Measurements from ENCODE around the gene THEM5.
A peak's percentile ranks its signal among the peaks of the same experiment; 100 is the strongest.

THEM5 gene

DNA sequence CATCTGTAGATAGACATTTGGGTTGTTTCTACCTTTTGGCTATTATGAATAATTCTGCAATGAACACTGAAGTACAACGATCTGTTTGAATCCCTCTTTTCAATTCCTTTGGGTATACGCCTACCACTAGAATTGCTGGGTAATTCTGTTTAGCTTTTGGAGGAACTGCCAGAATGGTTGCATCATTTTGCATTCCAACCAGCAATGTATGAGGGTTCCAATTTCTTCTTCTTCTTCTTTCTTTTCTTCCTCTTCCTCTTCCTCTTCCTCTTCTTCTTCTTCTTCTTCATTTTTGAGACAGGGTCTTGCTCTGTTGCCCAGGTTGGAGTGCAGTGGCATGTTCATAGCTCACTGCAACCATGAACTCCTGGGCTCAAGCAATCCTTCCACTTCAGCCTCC lies 13.8 kb upstream of the THEM5 start:
- H3K9me2 ChIP-seq (replicated peaks; ENCODE audit: insufficient read depth, low read length) = no peaks in the 10 kb centered on the region
- H3K9ac ChIP-seq (ENCODE audit: low read length) = no peak overlapping the region
- H3K9me3 ChIP-seq (replicated peaks; ENCODE audit: insufficient read depth, low read length) = no peaks in the 10 kb centered on the region
- no peaks in the 10 kb centered on the region for H4K20me1 ChIP-seq (ENCODE audit: insufficient read depth, low read length)
- TF ChIP-seq, protein P1, sequence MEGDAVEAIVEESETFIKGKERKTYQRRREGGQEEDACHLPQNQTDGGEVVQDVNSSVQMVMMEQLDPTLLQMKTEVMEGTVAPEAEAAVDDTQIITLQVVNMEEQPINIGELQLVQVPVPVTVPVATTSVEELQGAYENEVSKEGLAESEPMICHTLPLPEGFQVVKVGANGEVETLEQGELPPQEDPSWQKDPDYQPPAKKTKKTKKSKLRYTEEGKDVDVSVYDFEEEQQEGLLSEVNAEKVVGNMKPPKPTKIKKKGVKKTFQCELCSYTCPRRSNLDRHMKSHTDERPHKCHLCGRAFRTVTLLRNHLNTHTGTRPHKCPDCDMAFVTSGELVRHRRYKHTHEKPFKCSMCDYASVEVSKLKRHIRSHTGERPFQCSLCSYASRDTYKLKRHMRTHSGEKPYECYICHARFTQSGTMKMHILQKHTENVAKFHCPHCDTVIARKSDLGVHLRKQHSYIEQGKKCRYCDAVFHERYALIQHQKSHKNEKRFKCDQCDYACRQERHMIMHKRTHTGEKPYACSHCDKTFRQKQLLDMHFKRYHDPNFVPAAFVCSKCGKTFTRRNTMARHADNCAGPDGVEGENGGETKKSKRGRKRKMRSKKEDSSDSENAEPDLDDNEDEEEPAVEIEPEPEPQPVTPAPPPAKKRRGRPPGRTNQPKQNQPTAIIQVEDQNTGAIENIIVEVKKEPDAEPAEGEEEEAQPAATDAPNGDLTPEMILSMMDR (IDR thresholded peaks at IDR 0.05; ENCODE audit: low read length) = no peak
- TF ChIP-seq EZH2phosphoT487 (IDR thresholded peaks at IDR 0.05; ENCODE audit: low read length) = no peak
- no peak for TF ChIP-seq EZH2 (optimal IDR thresholded peaks at IDR 0.05; ENCODE audit: low read depth, low read length)
- no peak overlapping the region for H3K4me2 ChIP-seq (ENCODE audit: low read depth, low read length)
- H3K27me3 ChIP-seq (replicated peaks; ENCODE audit: insufficient read depth, low read length) = no peaks in the 10 kb centered on the region
- H3K4me3 ChIP-seq (ENCODE audit: low read length) = no peak overlapping the region
- DNase-seq = no peak
- no peaks in the 10 kb centered on the region for H3F3A ChIP-seq (ENCODE audit: insufficient read depth, low read length)
- H3K27ac ChIP-seq (ENCODE audit: low read length) = no peak overlapping the region
- H3K79me2 ChIP-seq (ENCODE audit: low read length) = no peaks in the 10 kb centered on the region
- peaks cover 10% of the 10 kb centered on the region for H3K4me1 ChIP-seq (ENCODE audit: low read length)
- no peaks in the 10 kb centered on the region for H3K36me3 ChIP-seq (replicated peaks; ENCODE audit: insufficient read depth, low read length)
- no peak overlapping the region for H2AFZ ChIP-seq (ENCODE audit: low read length)

DNA sequence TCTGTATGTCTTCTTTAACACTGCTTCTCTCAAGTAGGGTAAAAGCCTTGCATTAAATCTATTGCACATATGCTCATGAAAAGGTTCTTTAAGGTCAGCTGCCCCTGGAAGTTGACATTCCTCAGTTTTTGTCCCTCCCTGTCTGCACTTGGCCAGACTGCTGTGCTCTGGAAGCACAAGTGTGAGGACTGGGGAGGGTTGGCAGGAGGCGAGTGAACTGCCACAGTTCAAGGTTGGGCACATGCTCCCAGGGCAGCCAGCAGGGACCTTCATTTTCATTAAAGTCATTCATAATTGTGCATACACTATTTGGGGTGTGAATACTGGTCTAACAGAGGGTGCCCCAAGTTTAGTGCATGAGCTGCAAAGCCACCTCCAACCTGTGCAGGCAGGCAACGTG lies 10.9 kb upstream of the THEM5 start:
- H3K27ac ChIP-seq (ENCODE audit: low read length) = no peak overlapping the region
- no peak overlapping the region for H3K9ac ChIP-seq (ENCODE audit: low read length)
- peaks cover 11% of the 10 kb centered on the region for H3K4me1 ChIP-seq (ENCODE audit: low read length)
- H3K27me3 ChIP-seq (replicated peaks; ENCODE audit: insufficient read depth, low read length) = no peaks in the 10 kb centered on the region
- no peak overlapping the region for H2AFZ ChIP-seq (ENCODE audit: low read length)
- TF ChIP-seq EZH2phosphoT487 (IDR thresholded peaks at IDR 0.05; ENCODE audit: low read length) (no peak), EZH2 (optimal IDR thresholded peaks at IDR 0.05; ENCODE audit: low read depth, low read length) (no peak)
- TF ChIP-seq, protein P1 (IDR thresholded peaks at IDR 0.05; ENCODE audit: low read length) = no peak
- H3K4me3 ChIP-seq (ENCODE audit: low read length) = no peak overlapping the region
- H3K79me2 ChIP-seq (ENCODE audit: low read length) = no peaks in the 10 kb centered on the region
- H3K9me3 ChIP-seq (replicated peaks; ENCODE audit: insufficient read depth, low read length) = no peaks in the 10 kb centered on the region
- H3K9me2 ChIP-seq (replicated peaks; ENCODE audit: insufficient read depth, low read length) = no peaks in the 10 kb centered on the region
- no peak overlapping the region for H3K4me2 ChIP-seq (ENCODE audit: low read depth, low read length)
- no peak for DNase-seq
- H3F3A ChIP-seq (ENCODE audit: insufficient read depth, low read length) = no peaks in the 10 kb centered on the region
- H4K20me1 ChIP-seq (ENCODE audit: insufficient read depth, low read length) = no peaks in the 10 kb centered on the region
- no peaks in the 10 kb centered on the region for H3K36me3 ChIP-seq (replicated peaks; ENCODE audit: insufficient read depth, low read length)

DNA sequence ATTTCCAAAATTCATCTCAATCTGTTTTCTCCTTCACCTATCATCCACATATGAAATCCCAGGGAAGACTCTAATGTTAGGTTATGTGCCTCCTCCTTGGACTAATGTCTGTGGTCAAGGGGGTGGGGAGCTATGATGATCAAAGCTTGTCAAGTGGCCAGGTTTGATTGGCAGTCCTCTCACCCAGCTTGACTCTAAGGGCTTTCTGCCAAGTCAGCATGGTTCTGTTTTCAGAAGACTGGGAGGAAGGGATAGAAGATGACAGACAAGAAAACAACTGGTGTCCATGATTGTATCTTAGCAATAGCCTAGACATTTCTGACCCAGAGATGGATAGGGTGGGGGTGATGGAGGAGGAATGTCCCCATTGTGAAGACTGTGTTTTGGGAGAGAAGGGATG lies 9.1 kb upstream of the THEM5 start:
- H3F3A ChIP-seq (ENCODE audit: insufficient read depth, low read length) = no peaks in the 10 kb centered on the region
- H3K4me1 ChIP-seq (ENCODE audit: low read length) = peaks cover 11% of the 10 kb centered on the region
- H3K36me3 ChIP-seq (replicated peaks; ENCODE audit: insufficient read depth, low read length) = no peaks in the 10 kb centered on the region
- peak overlapping the region; percentile 50 for H2AFZ ChIP-seq (ENCODE audit: low read length)
- H3K4me3 ChIP-seq (ENCODE audit: low read length) = no peak overlapping the region
- H4K20me1 ChIP-seq (ENCODE audit: insufficient read depth, low read length) = no peaks in the 10 kb centered on the region
- TF ChIP-seq EZH2 (optimal IDR thresholded peaks at IDR 0.05; ENCODE audit: low read depth, low read length) (no peak), EZH2phosphoT487 (IDR thresholded peaks at IDR 0.05; ENCODE audit: low read length) (no peak)
- TF ChIP-seq, protein P1 (IDR thresholded peaks at IDR 0.05; ENCODE audit: low read length) = no peak
- no peaks in the 10 kb centered on the region for H3K9me3 ChIP-seq (replicated peaks; ENCODE audit: insufficient read depth, low read length)
- no peak overlapping the region for H3K9ac ChIP-seq (ENCODE audit: low read length)
- no peaks in the 10 kb centered on the region for H3K27me3 ChIP-seq (replicated peaks; ENCODE audit: insufficient read depth, low read length)
- H3K4me2 ChIP-seq (ENCODE audit: low read depth, low read length) = peak overlapping the region; percentile 38
- H3K27ac ChIP-seq (ENCODE audit: low read length) = no peak overlapping the region
- no peaks in the 10 kb centered on the region for H3K9me2 ChIP-seq (replicated peaks; ENCODE audit: insufficient read depth, low read length)
- no peaks in the 10 kb centered on the region for H3K79me2 ChIP-seq (ENCODE audit: low read length)
- peak; percentile 74 for DNase-seq

Data from MM.1S (cell line).